H1 (cell line): ENCODE data around the gene HPGDS. TPM values are rescaled to one million over a fixed set of nuclear protein-coding genes. Genes with fewer than 3 reads are reported as not detected.

ENCODE experiments used
- CTCF ChIA-PET: fragments of 300-600 bp; sonication (Branson Sonifier 250); formaldehyde crosslinking; loops from one replicate; lab custom pipeline; 2021; ENCODE audit not compliant: partially characterized antibody; lab: Charles Lee
- POLR2A ChIA-PET: fragments of 300-600 bp; sonication (Branson Sonifier 250); formaldehyde crosslinking; loops from one replicate; lab custom pipeline; 2021; ENCODE audit warnings: inconsistent platforms; ENCODE audit not compliant: partially characterized antibody; lab: Charles Lee
- DNase-seq, 2 experiments: peaks; one replicate each; pipeline versions ENCODE4 v3.0.0 to v3.0.0-alpha.2; 2010 to 2022; ENCODE audit warnings: low spot score in 2 of 2, low read depth in 1 of 2, mixed read lengths in 1 of 2
- FAIRE-seq: peaks from 2 replicates; lab custom pipeline; 2011; peaks lifted over from hg19 to GRCh38; lab: Jason Lieb, UNC
- H2AFZ ChIP-seq: 2 replicates; pipeline ENCODE4 v1.8.1; 2012; ENCODE audit warnings: low read length, inconsistent platforms
- H2AK5ac ChIP-seq: 2 replicates; pipeline ENCODE4 v1.6.1; 2013; ENCODE audit warnings: low read depth, low read length
- H2BK120ac ChIP-seq: replicated peaks from 2 replicates; pipeline ENCODE3; 2013; ENCODE audit warnings: low read depth, low read length, inconsistent platforms
- H2BK12ac ChIP-seq: 2 replicates; pipeline ENCODE4 v1.6.1; 2013; ENCODE audit warnings: low read depth, low read length
- H2BK15ac ChIP-seq: 2 replicates; pipeline ENCODE4 v1.6.1; 2013; ENCODE audit warnings: low read length
- H2BK20ac ChIP-seq: 2 replicates; pipeline ENCODE4 v1.6.1; 2013; ENCODE audit warnings: low read length
- H2BK5ac ChIP-seq: 2 replicates; pipeline ENCODE4 v1.6.1; 2013; ENCODE audit warnings: low read depth, low read length
- H3K14ac ChIP-seq: 2 replicates; pipeline ENCODE4 v1.6.1; 2013; ENCODE audit warnings: inconsistent platforms; ENCODE audit not compliant: insufficient read length
- H3K18ac ChIP-seq: 2 replicates; pipeline ENCODE4 v1.6.1; 2013; ENCODE audit warnings: low read length; ENCODE audit errors: extremely low read depth
- H3K23ac ChIP-seq: 2 replicates; pipeline ENCODE4 v1.6.1; 2013; ENCODE audit warnings: inconsistent platforms; ENCODE audit not compliant: insufficient read length
- H3K23me2 ChIP-seq: 2 replicates; pipeline ENCODE4 v1.6.1; 2013; ENCODE audit warnings: low read depth, low read length
- H3K27ac ChIP-seq: 2 replicates; pipeline ENCODE4 v1.6.1; 2011; ENCODE audit warnings: low read depth, low read length, inconsistent platforms
- H3K27me3 ChIP-seq, 4 experiments: replicated peaks in 1 of 4; 1 replicate in 1 of 4; 2 replicates in 3 of 4; pipeline versions ENCODE4 v1.6.1 to v1.8.1; 2011 to 2013; ENCODE audit warnings: low read length in 3 of 4, mild to moderate bottlenecking in 3 of 4, inconsistent platforms in 2 of 4, mixed read lengths in 2 of 4, moderate library complexity in 1 of 4; ENCODE audit not compliant: control insufficient read depth in 3 of 4, insufficient read depth in 3 of 4; ENCODE audit errors: extremely low read depth in 1 of 4
- H3K36me3 ChIP-seq, 4 experiments: 2 replicates each; pipeline versions ENCODE4 v1.6.1 to v1.8.1; 2011 to 2013; ENCODE audit warnings: mild to moderate bottlenecking in 4 of 4, low read length in 3 of 4, moderate library complexity in 2 of 4, control low read depth in 1 of 4, inconsistent platforms in 1 of 4; ENCODE audit not compliant: insufficient read depth in 4 of 4, control insufficient read depth in 2 of 4
- H3K4ac ChIP-seq: replicated peaks from 2 replicates; pipeline ENCODE3; 2013; ENCODE audit warnings: low read length, low read depth, mixed read lengths, inconsistent platforms; ENCODE audit not compliant: insufficient read length
- H3K4me1 ChIP-seq, 4 experiments: replicated peaks in 1 of 4; 1 replicate in 1 of 4; 2 replicates in 3 of 4; pipeline versions ENCODE4 v1.6.1 to v1.8.1; 2011 to 2013; ENCODE audit warnings: low read length in 3 of 4, inconsistent platforms in 2 of 4, mixed read lengths in 1 of 4; ENCODE audit not compliant: insufficient read depth in 4 of 4, control insufficient read depth in 3 of 4
- H3K4me2 ChIP-seq, 2 experiments: 2 replicates each; pipeline versions ENCODE4 v1.6.1 to v1.8.1; 2011 to 2013; ENCODE audit warnings: low read depth in 2 of 2, low read length in 2 of 2, control low read depth in 1 of 2, inconsistent platforms in 1 of 2, mild to moderate bottlenecking in 1 of 2; ENCODE audit not compliant: insufficient read depth in 1 of 2
- H3K4me3 ChIP-seq, 4 experiments: fragments of 200-600, 300-600 bp in 1 of 4; sonication (generic), shearing (Covaris generic), sonication (Bioruptor Twin) in 1 of 4; 2 replicates each; pipeline versions ENCODE4 v1.5.1 to v1.8.1; 2011 to 2016; ENCODE audit warnings: low read length in 4 of 4, low read depth in 3 of 4, control low read depth in 2 of 4, inconsistent platforms in 2 of 4, mild to moderate bottlenecking in 2 of 4, mixed read lengths in 1 of 4, moderate library complexity in 1 of 4; ENCODE audit not compliant: insufficient read depth in 2 of 4; ENCODE audit errors: extremely low read depth in 1 of 4
- H3K56ac ChIP-seq: replicated peaks from 2 replicates; pipeline ENCODE3; 2013; ENCODE audit warnings: low read depth, mild to moderate bottlenecking, mixed read lengths, low read length, inconsistent platforms; ENCODE audit not compliant: insufficient read length
- H3K79me1 ChIP-seq: 2 replicates; pipeline ENCODE4 v1.6.1; 2013; ENCODE audit warnings: low read depth, low read length, control low read depth
- H3K79me2 ChIP-seq, 2 experiments: 2 replicates each; pipeline versions ENCODE4 v1.6.1 to v1.8.1; 2012 to 2013; ENCODE audit warnings: low read length in 2 of 2, mild to moderate bottlenecking in 2 of 2, inconsistent platforms in 1 of 2; ENCODE audit not compliant: insufficient read depth in 2 of 2, control insufficient read depth in 1 of 2
- H3K9ac ChIP-seq, 4 experiments: replicated peaks in 1 of 4; 1 replicate in 1 of 4; 2 replicates in 3 of 4; pipeline versions ENCODE4 v1.6.1 to v1.8.1; 2011 to 2013; ENCODE audit warnings: low read depth in 3 of 4, low read length in 3 of 4, control low read depth in 2 of 4, mild to moderate bottlenecking in 2 of 4, moderate library complexity in 2 of 4, inconsistent platforms in 1 of 4; ENCODE audit errors: extremely low read depth in 1 of 4
- H3K9me3 ChIP-seq, 2 experiments: 2 replicates each; pipeline versions ENCODE4 v1.6.1 to v1.8.1; 2012 to 2013; ENCODE audit warnings: mild to moderate bottlenecking in 2 of 2, moderate library complexity in 2 of 2, control low read depth in 1 of 2, inconsistent platforms in 1 of 2, low read depth in 1 of 2, low read length in 1 of 2, mixed read lengths in 1 of 2; ENCODE audit not compliant: insufficient read depth in 2 of 2
- H4K20me1 ChIP-seq, 2 experiments: replicated peaks in 1 of 2; 2 replicates each; pipeline versions ENCODE3 to v1.8.1; 2011 to 2013; ENCODE audit warnings: inconsistent platforms in 2 of 2, low read length in 2 of 2, mild to moderate bottlenecking in 1 of 2; ENCODE audit not compliant: insufficient read depth in 2 of 2, control insufficient read depth in 1 of 2
- H4K5ac ChIP-seq: 2 replicates; pipeline ENCODE4 v1.6.1; 2013; ENCODE audit warnings: low read length, low read depth, mixed read lengths, inconsistent platforms; ENCODE audit not compliant: insufficient read length
- H4K8ac ChIP-seq: 2 replicates; pipeline ENCODE4 v1.8.0; 2013; ENCODE audit warnings: mild to moderate bottlenecking, moderate library complexity, low read length, inconsistent platforms; ENCODE audit not compliant: insufficient read depth; ENCODE audit errors: extremely low read depth
- H4K91ac ChIP-seq: replicated peaks from 2 replicates; pipeline ENCODE3; 2013; ENCODE audit warnings: low read length, mixed read lengths, inconsistent platforms; ENCODE audit not compliant: insufficient read length
- SUZ12 ChIP-seq: fragments of 200-600 bp; sonication (generic); IDR thresholded peaks from 2 replicates; pipeline ENCODE4 v1.6.1; 2012; ENCODE audit warnings: mild to moderate bottlenecking, inconsistent platforms, low read length, moderate library complexity, mixed read lengths
- YY1 ChIP-seq: IDR thresholded peaks from 2 replicates; pipeline ENCODE4 v1.6.1; 2011; ENCODE audit warnings: low read depth, mild to moderate bottlenecking, low read length
- WGBS, 2 experiments: shearing (Covaris generic) in 1 of 2; methylation state at CpG; one replicate each; pipeline versions ENCODE4 v1.1.6 to v1.1.7; 2013 to 2015; ENCODE audit warnings: low lambda C conversion rate in 2 of 2, mixed read lengths in 2 of 2, inconsistent platforms in 1 of 2, low coverage in 1 of 2, missing lambda C conversion rate in 1 of 2; ENCODE audit not compliant: insufficient replicate concordance in 2 of 2, insufficient coverage in 1 of 2, insufficient read length in 1 of 2; ENCODE audit errors: extremely low coverage in 1 of 2, missing lambda C conversion rate in 1 of 2; 5-methylcytosine and 5-hydroxymethylcytosine counted together
- polyA plus RNA-seq, 7 experiments: library from polyadenylated mRNA; depleted of rRNA in 3 of 7; stranded (reverse) in 5 of 7; unstranded in 2 of 7; fragments of >200 nt in 5 of 7; fragments of 200-250 nt in 2 of 7; gene quantifications; 1 replicate in 5 of 7; 2 replicates in 1 of 7; 4 replicates in 1 of 7; pipeline versions ENCODE4 v1.2.1 to v1.2.3, GENCODE V29; 2011 to 2013; ENCODE audit warnings: missing spikeins in 2 of 7, mixed read lengths in 2 of 7
- total RNA-seq: library from RNA; stranded (reverse); fragmentation: NEBNext Ultra II Directional; extraction: Animal tissue kit (Norgen Biotek cat#: 25700); gene quantifications from 2 replicates; pipeline ENCODE4 v1.2.1, GENCODE V29; 2021

Gene HPGDS
- total and polyA plus RNA-seq, 2 of the 8 experiments (the other 6 are each of a cell fraction or from before 2014, with no cell fraction given) = not detected

- H3K4me3 ChIP-seq = no peak overlapping the region
Observed at GRCh38 chr4:94365304-94365703, 22.7 kb upstream of the HPGDS start.

More at GRCh38 chr4:94365304-94365703, 22.7 kb upstream of the HPGDS start:
- POLR2A ChIA-PET = no interaction called here
- CTCF ChIA-PET = no interaction called here
- no peak for FAIRE-seq
- H3K23ac ChIP-seq = no peak overlapping the region
- no peaks in the 10 kb centered on the region for H3K79me1 ChIP-seq
- no peak overlapping the region for H2BK20ac ChIP-seq
- no peaks in the 10 kb centered on the region for H3K23me2 ChIP-seq
- no peaks in the 10 kb centered on the region for H4K20me1 ChIP-seq
- H3K4me2 ChIP-seq = no peak overlapping the region
- TF ChIP-seq SUZ12 = no peak
- no peak for TF ChIP-seq YY1
- no peak overlapping the region for H2BK12ac ChIP-seq
- H4K8ac ChIP-seq = no peak overlapping the region
- no peak overlapping the region for H3K9ac ChIP-seq
- no peaks in the 10 kb centered on the region for H3K36me3 ChIP-seq
- H3K4me1 ChIP-seq = peaks cover 0 to 2% (median 0%) of the 10 kb centered on the region in 4 experiments; a peak in 1 of 7 replicates
- H3K27ac ChIP-seq = no peak overlapping the region
- H4K91ac ChIP-seq = no peak overlapping the region
- no peak overlapping the region for H2BK15ac ChIP-seq
- WGBS, 2 experiments = 84% methylated on average over 1 of the region's 1 CpG; no CpG with 5 or more reads in 1 of the 2 experiments
- no peak overlapping the region for H4K5ac ChIP-seq
- H3K9me3 ChIP-seq = no peaks in the 10 kb centered on the region
- H3K56ac ChIP-seq = no peak overlapping the region
- no peak overlapping the region for H3K18ac ChIP-seq
- H2AFZ ChIP-seq = no peak overlapping the region
- H3K79me2 ChIP-seq = no peaks in the 10 kb centered on the region
- no peak overlapping the region for H2BK120ac ChIP-seq
- DNase-seq = no peak
- no peak overlapping the region for H2BK5ac ChIP-seq
- H3K14ac ChIP-seq = no peak overlapping the region
- no peak overlapping the region for H2AK5ac ChIP-seq
- no peaks in the 10 kb centered on the region for H3K27me3 ChIP-seq
- H3K4ac ChIP-seq = no peak overlapping the region
